Measurements from ENCODE around the gene SETD4. TPM values are rescaled to one million over a fixed set of nuclear protein-coding genes. Genes with fewer than 3 reads are reported as not detected.

SETD4 gene
- total and polyA plus RNA-seq, 2 of the 13 experiments (the other 11 are each of a cell fraction or from before 2014, with no cell fraction given): 7.1 to 14.4 TPM

DNA sequence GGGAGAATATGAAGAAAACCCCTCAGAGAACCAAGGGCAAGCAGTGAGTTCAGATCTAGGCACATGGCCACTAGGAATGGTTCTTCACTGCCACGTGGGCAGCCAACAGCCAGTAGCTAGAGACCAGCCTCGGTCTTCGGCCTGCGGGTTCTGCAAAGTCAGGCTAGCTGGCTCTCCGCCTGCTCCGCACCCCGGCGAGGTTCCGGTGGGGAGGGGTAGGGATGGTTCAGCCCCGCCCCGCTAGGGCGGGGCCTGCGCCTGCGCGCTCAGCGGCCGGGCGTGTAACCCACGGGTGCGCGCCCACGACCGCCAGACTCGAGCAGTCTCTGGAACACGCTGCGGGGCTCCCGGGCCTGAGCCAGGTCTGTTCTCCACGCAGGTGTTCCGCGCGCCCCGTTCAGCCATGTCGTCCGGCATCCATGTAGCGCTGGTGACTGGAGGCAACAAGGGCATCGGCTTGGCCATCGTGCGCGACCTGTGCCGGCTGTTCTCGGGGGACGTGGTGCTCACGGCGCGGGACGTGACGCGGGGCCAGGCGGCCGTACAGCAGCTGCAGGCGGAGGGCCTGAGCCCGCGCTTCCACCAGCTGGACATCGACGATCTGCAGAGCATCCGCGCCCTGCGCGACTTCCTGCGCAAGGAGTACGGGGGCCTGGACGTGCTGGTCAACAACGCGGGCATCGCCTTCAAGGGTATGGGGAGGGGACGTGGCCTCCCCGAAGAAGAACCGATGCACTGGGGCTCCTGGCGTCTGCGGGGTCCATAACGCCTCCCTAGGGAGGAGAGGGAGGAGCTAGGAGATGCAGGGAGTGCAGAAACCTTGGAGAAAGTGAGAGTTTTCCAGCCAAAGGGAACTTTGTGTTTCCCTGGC is 9.6 kb upstream of the SETD4 start, which contains the start of gene CBR1 (continued):
- TF ChIP-seq, protein P1, sequence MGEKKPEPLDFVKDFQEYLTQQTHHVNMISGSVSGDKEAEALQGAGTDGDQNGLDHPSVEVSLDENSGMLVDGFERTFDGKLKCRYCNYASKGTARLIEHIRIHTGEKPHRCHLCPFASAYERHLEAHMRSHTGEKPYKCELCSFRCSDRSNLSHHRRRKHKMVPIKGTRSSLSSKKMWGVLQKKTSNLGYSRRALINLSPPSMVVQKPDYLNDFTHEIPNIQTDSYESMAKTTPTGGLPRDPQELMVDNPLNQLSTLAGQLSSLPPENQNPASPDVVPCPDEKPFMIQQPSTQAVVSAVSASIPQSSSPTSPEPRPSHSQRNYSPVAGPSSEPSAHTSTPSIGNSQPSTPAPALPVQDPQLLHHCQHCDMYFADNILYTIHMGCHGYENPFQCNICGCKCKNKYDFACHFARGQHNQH (CRISPR knock-in tag; IDR thresholded peaks at IDR 0.05): no peak; the same call in 1 of the 2 replicates
- TF ChIP-seq ZNF737 (CRISPR knock-in tag; IDR thresholded peaks at IDR 0.05; ENCODE audit: borderline replicate concordance) (no peak), PHB2 (IDR thresholded peaks at IDR 0.05; ENCODE audit: partially characterized antibody) (no peak), ZNF543 (CRISPR knock-in tag; IDR thresholded peaks at IDR 0.05) (peak; percentile 71; the same call in 1 of the 2 replicates), RARG (CRISPR knock-in tag; IDR thresholded peaks at IDR 0.05; ENCODE audit: low read depth) (no peak), RNF2 (conservative IDR thresholded peaks at IDR 0.05; ENCODE audit: low read depth) (0 out of 2 replicates have a peak, but pooled peaks have one; percentile 28), ZNF749 (CRISPR knock-in tag; IDR thresholded peaks at IDR 0.05; ENCODE audit: borderline replicate concordance) (0 out of 2 replicates have a peak, but pooled peaks have one; percentile 8), GABPA (IDR thresholded peaks at IDR 0.05; ENCODE audit: low read depth, low read length) (no peak), GABPA (CRISPR knock-in tag; IDR thresholded peaks at IDR 0.05; ENCODE audit: low read depth) (0 out of 2 replicates have a peak, but pooled peaks have one; percentile 51), SUZ12 (IDR thresholded peaks at IDR 0.05; ENCODE audit: low read depth, low read length) (no peak), GATAD1 (CRISPR knock-in tag; IDR thresholded peaks at IDR 0.05) (no peak), PITX1 (CRISPR knock-in tag; IDR thresholded peaks at IDR 0.05) (0 out of 2 replicates have a peak, but pooled peaks have one; percentile 18), TEAD2 (CRISPR knock-in tag; IDR thresholded peaks at IDR 0.05) (no peak), RBM22 (optimal IDR thresholded peaks at IDR 0.05; ENCODE audit: low read length) (no peak), ARNT (IDR thresholded peaks at IDR 0.05) (no peak), GLI4 (CRISPR knock-in tag; IDR thresholded peaks at IDR 0.05; ENCODE audit: borderline replicate concordance) (no peak), PLRG1 (conservative IDR thresholded peaks at IDR 0.05) (no peak), ZNF709 (CRISPR knock-in tag; IDR thresholded peaks at IDR 0.05) (0 out of 2 replicates have a peak, but pooled peaks have one; percentile 58), EED (CRISPR knock-in tag; IDR thresholded peaks at IDR 0.05) (peak; percentile 67; the same call in 1 of the 2 replicates), NFKBIZ (CRISPR knock-in tag; IDR thresholded peaks at IDR 0.05) (no peak), ZBTB42 (CRISPR knock-in tag; IDR thresholded peaks at IDR 0.05) (peak; percentile 29; the same call in 1 of the 2 replicates), SKI (IDR thresholded peaks at IDR 0.05; ENCODE audit: partially characterized antibody) (no peak)
- TF ChIP-seq, protein P2, sequence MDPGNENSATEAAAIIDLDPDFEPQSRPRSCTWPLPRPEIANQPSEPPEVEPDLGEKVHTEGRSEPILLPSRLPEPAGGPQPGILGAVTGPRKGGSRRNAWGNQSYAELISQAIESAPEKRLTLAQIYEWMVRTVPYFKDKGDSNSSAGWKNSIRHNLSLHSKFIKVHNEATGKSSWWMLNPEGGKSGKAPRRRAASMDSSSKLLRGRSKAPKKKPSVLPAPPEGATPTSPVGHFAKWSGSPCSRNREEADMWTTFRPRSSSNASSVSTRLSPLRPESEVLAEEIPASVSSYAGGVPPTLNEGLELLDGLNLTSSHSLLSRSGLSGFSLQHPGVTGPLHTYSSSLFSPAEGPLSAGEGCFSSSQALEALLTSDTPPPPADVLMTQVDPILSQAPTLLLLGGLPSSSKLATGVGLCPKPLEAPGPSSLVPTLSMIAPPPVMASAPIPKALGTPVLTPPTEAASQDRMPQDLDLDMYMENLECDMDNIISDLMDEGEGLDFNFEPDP (CRISPR knock-in tag; conservative IDR thresholded peaks at IDR 0.05): 0 out of 2 replicates have a peak, but pooled peaks have one; percentile 73
- TF ChIP-seq, protein P3, sequence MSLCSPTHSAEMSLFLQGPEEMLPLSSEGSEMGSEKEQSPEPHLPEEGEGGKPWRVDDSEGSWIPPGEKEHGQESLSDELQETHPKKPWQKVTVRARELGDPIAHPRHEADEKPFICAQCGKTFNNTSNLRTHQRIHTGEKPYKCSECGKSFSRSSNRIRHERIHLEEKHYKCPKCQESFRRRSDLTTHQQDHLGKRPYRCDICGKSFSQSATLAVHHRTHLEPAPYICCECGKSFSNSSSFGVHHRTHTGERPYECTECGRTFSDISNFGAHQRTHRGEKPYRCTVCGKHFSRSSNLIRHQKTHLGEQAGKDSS (CRISPR knock-in tag; IDR thresholded peaks at IDR 0.05; ENCODE audit: borderline replicate concordance, low read depth): no peak
- TF ChIP-seq, protein P4, sequence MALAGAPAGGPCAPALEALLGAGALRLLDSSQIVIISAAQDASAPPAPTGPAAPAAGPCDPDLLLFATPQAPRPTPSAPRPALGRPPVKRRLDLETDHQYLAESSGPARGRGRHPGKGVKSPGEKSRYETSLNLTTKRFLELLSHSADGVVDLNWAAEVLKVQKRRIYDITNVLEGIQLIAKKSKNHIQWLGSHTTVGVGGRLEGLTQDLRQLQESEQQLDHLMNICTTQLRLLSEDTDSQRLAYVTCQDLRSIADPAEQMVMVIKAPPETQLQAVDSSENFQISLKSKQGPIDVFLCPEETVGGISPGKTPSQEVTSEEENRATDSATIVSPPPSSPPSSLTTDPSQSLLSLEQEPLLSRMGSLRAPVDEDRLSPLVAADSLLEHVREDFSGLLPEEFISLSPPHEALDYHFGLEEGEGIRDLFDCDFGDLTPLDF (CRISPR knock-in tag; IDR thresholded peaks at IDR 0.05): 0 out of 2 replicates have a peak, but pooled peaks have one; percentile 26

Measured in HepG2 (cell line).